Stimulated activated CD4-positive, alpha-beta T cell treated with anti-CD3 and anti-CD28 coated beads, Interleukin-15, amount 100 ng/mL, for 48 hours (primary cell): ENCODE measurements around the gene ELAPOR2.
"Not testable (repeated sequence)": the region's sequence is repeated elsewhere in the genome, so short reads cannot be mapped to it uniquely, and the experiment has no call there.

Source experiments
- DNase-seq, 2 donors: peaks; one replicate each; pipeline ENCODE4 v3.0.0-alpha.2; 2020; ENCODE audit warnings: low read depth in 2 of 2

Gene ELAPOR2

GRCh38 chr7:87059525-87060287 is at the start of gene ELAPOR2:
Gene ELAPOR2 (minus strand): TSS chr7:87059654. CDS start chr7:87059513, 141 bp downstream.
- DNase-seq, result peak; percentile 42 to 75

- DNase-seq, result no peak
These were observed 48.7 kb upstream of the ELAPOR2 start for GRCh38 chr7:87107949-87108776.

GRCh38 chr7:87106974-87107612 is 47.6 kb upstream of the ELAPOR2 start:
- DNase-seq, result no peak

- no peak for DNase-seq
These were observed 45.9 kb upstream of the ELAPOR2 start for GRCh38 chr7:87105401-87105800.

- no peak for DNase-seq
These were observed 40.9 kb upstream of the ELAPOR2 start for GRCh38 chr7:87100326-87100725.

- DNase-seq, result not testable (repeated sequence)
These were observed 37.9 kb upstream of the ELAPOR2 start for GRCh38 chr7:87097375-87097774.

GRCh38 chr7:87094322-87094721 is 34.9 kb upstream of the ELAPOR2 start:
- no peak for DNase-seq

GRCh38 chr7:87092568-87093091 is 33.2 kb upstream of the ELAPOR2 start:
- DNase-seq, result no peak

GRCh38 chr7:87091487-87092066 is 32.1 kb upstream of the ELAPOR2 start:
- no peak for DNase-seq

GRCh38 chr7:87083865-87084519 is 24.5 kb upstream of the ELAPOR2 start:
- no peak for DNase-seq

- no peak for DNase-seq
These were observed 23.2 kb upstream of the ELAPOR2 start for GRCh38 chr7:87082675-87083074.

GRCh38 chr7:87075671-87076404 is 16.4 kb upstream of the ELAPOR2 start:
- DNase-seq, result no peak

GRCh38 chr7:87067788-87068187 is 8.3 kb upstream of the ELAPOR2 start:
- DNase-seq, result no peak

- no peak for DNase-seq
These were observed 759 bp upstream of the ELAPOR2 start for GRCh38 chr7:87060288-87060537.

- DNase-seq, result no peak
These were observed 520 bp downstream of the ELAPOR2 start for GRCh38 chr7:87058744-87059524.

- DNase-seq, result no peak
These were observed 2.2 kb downstream of the ELAPOR2 start for GRCh38 chr7:87057210-87057609.

GRCh38 chr7:87056346-87056745 is 3.1 kb downstream of the ELAPOR2 start:
- DNase-seq, result no peak

GRCh38 chr7:87048839-87049238 is 10.6 kb downstream of the ELAPOR2 start:
- no peak for DNase-seq

- DNase-seq, result no peak
These were observed 13.0 kb downstream of the ELAPOR2 start for GRCh38 chr7:87046456-87046855.

GRCh38 chr7:87044713-87045112 is 14.7 kb downstream of the ELAPOR2 start:
- not testable (repeated sequence) for DNase-seq
